ENCODE data around the gene EFHC1. TPM values are rescaled to one million over a fixed set of nuclear protein-coding genes. Genes with fewer than 3 reads are reported as not detected.

EFHC1 gene
- total and polyA plus RNA-seq, 2 experiments from 2014 or later = 24.3 to 28.0 TPM

- no peak for TF ChIP-seq CTCF (conservative IDR thresholded peaks at IDR 0.05; ENCODE audit: low read depth in 2 of 2)
Measured at GRCh38 chr6:52410979-52411378, 9.2 kb upstream of the EFHC1 start (continued).

- Histone ChIP-seq H3K9me2 (ENCODE audit: insufficient read depth) (no peaks in the 10 kb centered on the region), H3K4me3 (no peak overlapping the region), H3K27me3 (ENCODE audit: insufficient read depth) (no peaks in the 10 kb centered on the region), H2AFZ (no peak overlapping the region), H3K4me1 (ENCODE audit: insufficient read depth) (no peaks in the 10 kb centered on the region), H3K36me3 (ENCODE audit: insufficient read depth) (no peaks in the 10 kb centered on the region), H3F3A (replicated peaks; ENCODE audit: low read depth) (no peaks in the 10 kb centered on the region), H4K20me1 (replicated peaks; ENCODE audit: insufficient read depth) (no peaks in the 10 kb centered on the region), H3K4me2 (no peak overlapping the region), H3K27ac (ENCODE audit: low read depth) (no peak overlapping the region), H3K79me2 (replicated peaks; ENCODE audit: insufficient read depth) (no peaks in the 10 kb centered on the region)
- Mint-ChIP-seq H3K4me3 (no peak overlapping the region), H3K27ac (no peak overlapping the region), H3K36me3 (ENCODE audit: low read depth) (no peaks in the 10 kb centered on the region), H3K9me3 (no peaks in the 10 kb centered on the region), H3K4me1 (peaks cover 4% of the 10 kb centered on the region; the same call in 2 of the 3 replicates), H3K27me3 (ENCODE audit: insufficient read depth, low read depth, poor library complexity) (no peaks in the 10 kb centered on the region)
- no peak for DNase-seq (ENCODE audit: low spot score)
- no peak for ATAC-seq
- TF ChIP-seq CREB1 (CRISPR knock-in tag; IDR thresholded peaks at IDR 0.05; ENCODE audit: low read depth) = no peak
- TF ChIP-seq ETS1 (IDR thresholded peaks at IDR 0.05) = no peak
- TF ChIP-seq STAT1 (IDR thresholded peaks at IDR 0.05; ENCODE audit: unreplicated experiment) = no peak
- no peak for TF ChIP-seq EZH2phosphoT487 (IDR thresholded peaks at IDR 0.05; ENCODE audit: unreplicated experiment)
- no peak for TF ChIP-seq CTCF (conservative IDR thresholded peaks at IDR 0.05; ENCODE audit: low read depth in 2 of 2)
- no peak for TF ChIP-seq REST (IDR thresholded peaks at IDR 0.05; ENCODE audit: unreplicated experiment)
- TF ChIP-seq JUNB (IDR thresholded peaks at IDR 0.05; ENCODE audit: unreplicated experiment) = no peak
- TF ChIP-seq EZH2 (IDR thresholded peaks at IDR 0.05; ENCODE audit: low read depth, unreplicated experiment) = no peak
- TF ChIP-seq POLR2AphosphoS5 (IDR thresholded peaks at IDR 0.05; ENCODE audit: low read depth) = no peak
- no peak for TF ChIP-seq ZNF462 (CRISPR knock-in tag; IDR thresholded peaks at IDR 0.05)
Measured at GRCh38 chr6:52411911-52412310, 8.2 kb upstream of the EFHC1 start.

Data from GM23338 (cell line).